Erythroblast (primary cell): ENCODE results near the gene KRR1.

Experiments
- GATA1 ChIP-seq: IDR thresholded peaks from 2 replicates; pipeline ENCODE4 v1.6.1; 2011; ENCODE audit warnings: low read depth, mild to moderate bottlenecking, control low read depth, low read length, moderate library complexity
- POLR2A ChIP-seq: IDR thresholded peaks from 2 replicates; pipeline ENCODE4 v1.6.1; 2011; ENCODE audit warnings: mild to moderate bottlenecking, low read length

DNA sequence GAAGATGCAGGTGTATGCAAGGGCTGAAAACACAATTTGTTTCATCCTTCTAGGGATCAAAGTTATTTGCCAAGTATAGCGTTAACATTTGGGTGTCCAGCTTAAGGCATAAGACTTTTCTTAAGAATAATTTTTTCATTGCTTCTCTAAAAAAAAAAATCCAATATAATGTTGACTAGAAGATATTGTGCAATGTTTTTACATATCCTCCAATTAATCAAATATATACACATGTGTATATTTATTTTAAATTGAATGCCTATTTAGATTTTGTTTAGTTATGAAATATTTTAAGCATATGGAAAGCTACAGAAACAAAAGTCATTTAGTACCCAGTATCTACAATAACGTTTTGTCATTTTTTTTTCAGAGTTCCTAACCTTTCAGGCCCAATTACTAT is 28.5 kb upstream of the KRR1 start:
- no peak for TF ChIP-seq POLR2A
- TF ChIP-seq GATA1, result no peak
